Osteocyte (in vitro differentiated cells): ENCODE results near the gene DDB1. TPM values are rescaled to one million over a fixed set of nuclear protein-coding genes. Genes with fewer than 3 reads are reported as not detected.
A peak's percentile ranks its signal among the peaks of the same experiment; 100 is the strongest.

Experiments used
- DNase-seq: peaks from one replicate; pipeline ENCODE4 v3.0.0; 2021; ENCODE audit warnings: mixed read lengths; ENCODE audit not compliant: unreplicated experiment; ENCODE audit errors: extremely low spot score
- H3K27ac Mint-ChIP-seq: one replicate; pipeline ENCODE4 v1.8.0; 2021; ENCODE audit warnings: mild to moderate bottlenecking, mixed read lengths; ENCODE audit not compliant: unreplicated experiment
- H3K27me3 Mint-ChIP-seq: one replicate; pipeline ENCODE4 v1.8.0; 2021; ENCODE audit warnings: mixed read lengths; ENCODE audit not compliant: unreplicated experiment
- H3K36me3 Mint-ChIP-seq: one replicate; pipeline ENCODE4 v1.8.0; 2021; ENCODE audit warnings: mixed read lengths; ENCODE audit not compliant: unreplicated experiment
- H3K4me1 Mint-ChIP-seq: one replicate; pipeline ENCODE4 v1.8.0; 2021; ENCODE audit warnings: mixed read lengths; ENCODE audit not compliant: unreplicated experiment
- H3K4me3 Mint-ChIP-seq: one replicate; pipeline ENCODE4 v1.8.0; 2021; ENCODE audit warnings: mild to moderate bottlenecking, moderate library complexity, mixed read lengths; ENCODE audit not compliant: unreplicated experiment
- H3K9me3 Mint-ChIP-seq: one replicate; pipeline ENCODE4 v1.8.0; 2021; ENCODE audit warnings: mixed read lengths; ENCODE audit not compliant: unreplicated experiment
- total RNA-seq: library from RNA; stranded (reverse); gene quantifications from 2 replicates; pipeline ENCODE4 v1.2.1, GENCODE V29; 2021
- TF ChIP-seq, protein P1 (sequence below): fragments of 200-600 bp; sonication (generic); IDR thresholded peaks from 2 replicates; pipeline ENCODE4 v1.5.0; 2021; ENCODE audit warnings: antibody characterized with exemption, mild to moderate bottlenecking, moderate library complexity

DDB1 gene
- total RNA-seq, 1 donor from 2014 or later, result 266 TPM

DNA sequence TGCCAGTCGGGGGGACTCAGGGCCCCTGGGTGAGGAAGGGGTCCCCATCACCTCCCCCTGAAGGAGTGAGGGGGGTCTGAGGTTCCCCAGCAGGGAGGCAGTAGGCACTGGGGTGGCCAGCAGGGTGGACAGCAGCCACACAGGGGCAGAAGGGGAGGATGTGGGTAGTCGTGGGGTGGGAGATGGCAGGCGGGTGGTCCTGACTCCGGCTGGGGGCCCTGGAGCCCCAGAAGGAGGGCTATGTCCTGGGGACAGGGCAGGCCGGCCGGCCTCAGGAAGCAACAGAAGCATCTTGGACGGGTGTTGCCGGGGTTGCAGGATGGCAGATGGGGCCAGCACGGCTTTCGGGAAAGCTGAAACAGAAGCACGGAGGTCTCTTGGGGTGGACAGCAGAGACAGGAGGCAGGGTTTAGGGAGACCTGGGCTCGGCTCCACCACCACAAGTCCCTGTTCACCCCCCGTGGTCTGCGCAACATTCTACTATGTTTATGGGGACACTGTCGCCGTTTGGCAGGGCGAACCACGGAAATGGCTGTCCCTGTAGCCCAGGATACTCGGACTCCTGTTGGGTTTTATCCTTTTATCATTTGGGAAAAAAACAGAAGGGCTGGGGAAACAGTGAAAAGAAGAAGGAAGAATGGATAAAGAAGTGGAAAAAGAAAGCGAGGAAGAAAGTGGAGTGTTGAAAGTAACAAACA, 51.9 kb downstream of the DDB1 start:
- no peak for DNase-seq
- Mint-ChIP-seq H3K27ac (no peak overlapping the region), H3K4me3 (no peak overlapping the region), H3K27me3 (no peaks in the 10 kb centered on the region), H3K4me1 (peaks cover 21% of the 10 kb centered on the region), H3K36me3 (peaks cover 35% of the 10 kb centered on the region), H3K9me3 (no peaks in the 10 kb centered on the region)
- TF ChIP-seq, protein P1, sequence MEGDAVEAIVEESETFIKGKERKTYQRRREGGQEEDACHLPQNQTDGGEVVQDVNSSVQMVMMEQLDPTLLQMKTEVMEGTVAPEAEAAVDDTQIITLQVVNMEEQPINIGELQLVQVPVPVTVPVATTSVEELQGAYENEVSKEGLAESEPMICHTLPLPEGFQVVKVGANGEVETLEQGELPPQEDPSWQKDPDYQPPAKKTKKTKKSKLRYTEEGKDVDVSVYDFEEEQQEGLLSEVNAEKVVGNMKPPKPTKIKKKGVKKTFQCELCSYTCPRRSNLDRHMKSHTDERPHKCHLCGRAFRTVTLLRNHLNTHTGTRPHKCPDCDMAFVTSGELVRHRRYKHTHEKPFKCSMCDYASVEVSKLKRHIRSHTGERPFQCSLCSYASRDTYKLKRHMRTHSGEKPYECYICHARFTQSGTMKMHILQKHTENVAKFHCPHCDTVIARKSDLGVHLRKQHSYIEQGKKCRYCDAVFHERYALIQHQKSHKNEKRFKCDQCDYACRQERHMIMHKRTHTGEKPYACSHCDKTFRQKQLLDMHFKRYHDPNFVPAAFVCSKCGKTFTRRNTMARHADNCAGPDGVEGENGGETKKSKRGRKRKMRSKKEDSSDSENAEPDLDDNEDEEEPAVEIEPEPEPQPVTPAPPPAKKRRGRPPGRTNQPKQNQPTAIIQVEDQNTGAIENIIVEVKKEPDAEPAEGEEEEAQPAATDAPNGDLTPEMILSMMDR, result no peak

- no peak overlapping the region for H3K4me3 Mint-ChIP-seq
- H3K36me3 Mint-ChIP-seq, result peaks cover 27% of the 10 kb centered on the region
- H3K27ac Mint-ChIP-seq, result no peak overlapping the region
- H3K27me3 Mint-ChIP-seq, result no peaks in the 10 kb centered on the region
- no peak for DNase-seq
- TF ChIP-seq, protein P1, result no peak
- peaks cover 17% of the 10 kb centered on the region for H3K4me1 Mint-ChIP-seq
- H3K9me3 Mint-ChIP-seq, result no peaks in the 10 kb centered on the region
Observed at GRCh38 chr11:61279934-61280659, 52.8 kb downstream of the DDB1 start.

DNA sequence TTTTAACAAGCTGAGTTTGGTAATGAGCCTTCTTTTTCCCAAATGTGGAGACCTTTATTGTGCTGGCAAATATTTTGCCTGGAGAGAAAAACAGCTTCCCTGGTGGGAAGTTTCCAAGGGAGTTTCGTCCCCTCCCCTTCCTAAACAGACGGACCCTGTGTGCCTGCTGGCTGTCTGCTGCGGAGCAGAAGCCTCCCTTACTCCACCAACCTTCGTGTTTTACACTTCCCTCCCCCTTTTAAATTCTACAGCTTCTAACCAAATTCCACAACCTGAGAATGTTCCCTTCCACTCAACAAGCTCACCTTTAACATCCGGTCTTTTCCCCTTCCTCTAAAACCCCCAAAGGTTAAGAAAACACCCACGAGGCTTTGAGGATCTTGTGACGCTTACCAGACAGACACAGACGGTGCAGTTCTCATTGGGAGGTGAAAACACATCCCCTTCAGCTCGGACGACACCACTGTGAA, 54.9 kb downstream of the DDB1 start:
- H3K27ac Mint-ChIP-seq, result peak overlapping the region; percentile 74
- H3K4me3 Mint-ChIP-seq, result peak overlapping the region; percentile 14
- H3K9me3 Mint-ChIP-seq, result no peaks in the 10 kb centered on the region
- H3K4me1 Mint-ChIP-seq, result peaks cover 17% of the 10 kb centered on the region
- no peaks in the 10 kb centered on the region for H3K27me3 Mint-ChIP-seq
- H3K36me3 Mint-ChIP-seq, result peaks cover 15% of the 10 kb centered on the region
- DNase-seq, result no peak
- TF ChIP-seq, protein P1, result no peak

DNA sequence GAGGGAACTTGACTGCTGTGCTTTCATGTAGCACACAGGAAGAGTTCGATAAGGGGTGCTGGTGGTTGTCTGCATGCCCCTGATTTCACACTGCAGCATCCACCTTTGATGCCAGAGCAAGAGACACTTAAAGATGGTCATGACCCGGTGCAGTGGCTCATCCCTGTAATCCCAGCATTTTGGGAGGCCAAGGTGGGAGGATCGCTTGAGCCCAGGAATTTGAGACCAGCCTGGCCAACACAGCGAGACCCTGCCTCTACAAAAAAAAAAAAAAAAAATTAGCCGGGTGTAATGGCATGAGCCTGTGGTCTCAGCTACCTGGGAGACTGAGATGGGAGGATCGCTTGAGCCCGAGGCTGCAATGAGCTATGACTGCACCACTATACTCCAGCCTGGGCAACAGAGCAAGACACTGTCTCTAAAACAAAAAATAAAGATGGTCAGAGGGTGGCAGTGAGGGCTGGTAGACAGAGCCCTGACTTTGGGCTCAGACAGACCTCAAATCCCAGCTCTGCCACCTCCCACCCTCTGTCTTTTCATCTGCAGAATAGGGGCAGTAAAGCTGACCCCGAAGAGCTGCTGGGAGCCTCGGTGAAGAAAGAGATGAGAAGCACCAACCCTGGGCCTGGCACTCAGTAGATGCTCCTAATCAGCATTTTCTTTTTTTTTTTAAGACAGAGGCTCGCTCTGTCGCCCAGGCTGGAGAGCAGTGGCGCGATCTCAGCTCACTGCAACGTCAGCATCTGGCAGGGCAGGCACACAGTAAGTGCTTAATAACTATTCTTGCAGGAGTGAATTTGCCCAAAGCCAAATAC, 55.5 kb downstream of the DDB1 start:
- Mint-ChIP-seq H3K4me3 (no peak overlapping the region), H3K27ac (peak overlapping the region; percentile 23), H3K36me3 (peaks cover 11% of the 10 kb centered on the region), H3K9me3 (no peaks in the 10 kb centered on the region), H3K27me3 (no peaks in the 10 kb centered on the region), H3K4me1 (peaks cover 17% of the 10 kb centered on the region)
- DNase-seq, result no peak
- TF ChIP-seq, protein P1, result no peak
